NCI-H2081 treated with DMSO at 0.1 percent for 48 hours (cell line): ENCODE results near the gene STIM2.
"Not testable (repeated sequence)": the region's sequence is repeated elsewhere in the genome, so short reads cannot be mapped to it uniquely, and the experiment has no call there.

Source experiments
- DNase-seq: peaks from one replicate; lab custom pipeline; 2025; lab: John Stamatoyannopoulos, UW

The STIM2 gene

GRCh38 chr4:26867914-26868684, 7.5 kb downstream of the STIM2 start:
- DNase-seq, result no peak

GRCh38 chr4:26870576-26871262, 10.1 kb downstream of the STIM2 start:
- DNase-seq, result no peak

- DNase-seq, result no peak
Measured at GRCh38 chr4:26871611-26872010, 11.0 kb downstream of the STIM2 start.

GRCh38 chr4:26873391-26874026, 12.9 kb downstream of the STIM2 start:
- DNase-seq, result no peak

GRCh38 chr4:26874110-26874509, 13.5 kb downstream of the STIM2 start:
- DNase-seq, result no peak

- DNase-seq, result no peak
Measured at GRCh38 chr4:26877406-26877805, 16.8 kb downstream of the STIM2 start.

GRCh38 chr4:26877961-26878360, 17.3 kb downstream of the STIM2 start:
- DNase-seq, result no peak

- DNase-seq, result no peak
Measured at GRCh38 chr4:26878794-26879391, 18.3 kb downstream of the STIM2 start.

GRCh38 chr4:26879805-26880204, 19.2 kb downstream of the STIM2 start:
- no peak for DNase-seq

GRCh38 chr4:26884026-26884425, 23.4 kb downstream of the STIM2 start:
- no peak for DNase-seq

- no peak for DNase-seq
Measured at GRCh38 chr4:26884486-26884988, 23.9 kb downstream of the STIM2 start.

GRCh38 chr4:26885912-26886274, 25.3 kb downstream of the STIM2 start:
- no peak for DNase-seq

GRCh38 chr4:26887143-26887542, 26.5 kb downstream of the STIM2 start:
- DNase-seq, result no peak

GRCh38 chr4:26887809-26888208, 27.2 kb downstream of the STIM2 start:
- DNase-seq, result no peak

- DNase-seq, result no peak
Measured at GRCh38 chr4:26889356-26889755, 28.7 kb downstream of the STIM2 start.

- no peak for DNase-seq
Measured at GRCh38 chr4:26891054-26891453, 30.4 kb downstream of the STIM2 start.

- DNase-seq, result no peak
Measured at GRCh38 chr4:26891867-26892266, 31.2 kb downstream of the STIM2 start.

GRCh38 chr4:26892480-26893150, 32.0 kb downstream of the STIM2 start:
- no peak for DNase-seq

GRCh38 chr4:26893491-26893890, 32.9 kb downstream of the STIM2 start:
- DNase-seq, result no peak

- DNase-seq, result not testable (repeated sequence)
Measured at GRCh38 chr4:26894881-26895280, 34.2 kb downstream of the STIM2 start.

- no peak for DNase-seq
Measured at GRCh38 chr4:26896636-26897035, 36.0 kb downstream of the STIM2 start.

GRCh38 chr4:26899991-26900390, 39.4 kb downstream of the STIM2 start:
- DNase-seq, result no peak
